Amygdala (tissue), 56 donors: ENCODE data around the gene VGF.
"Not testable (repeated sequence)": the region's sequence is repeated elsewhere in the genome, so short reads cannot be mapped to it uniquely, and the experiment has no call there.

ENCODE experiments used
- DNase-seq, 56 donors: peaks; one replicate each; lab custom pipeline; 2025; lab: John Stamatoyannopoulos, UW

The VGF gene

DNA sequence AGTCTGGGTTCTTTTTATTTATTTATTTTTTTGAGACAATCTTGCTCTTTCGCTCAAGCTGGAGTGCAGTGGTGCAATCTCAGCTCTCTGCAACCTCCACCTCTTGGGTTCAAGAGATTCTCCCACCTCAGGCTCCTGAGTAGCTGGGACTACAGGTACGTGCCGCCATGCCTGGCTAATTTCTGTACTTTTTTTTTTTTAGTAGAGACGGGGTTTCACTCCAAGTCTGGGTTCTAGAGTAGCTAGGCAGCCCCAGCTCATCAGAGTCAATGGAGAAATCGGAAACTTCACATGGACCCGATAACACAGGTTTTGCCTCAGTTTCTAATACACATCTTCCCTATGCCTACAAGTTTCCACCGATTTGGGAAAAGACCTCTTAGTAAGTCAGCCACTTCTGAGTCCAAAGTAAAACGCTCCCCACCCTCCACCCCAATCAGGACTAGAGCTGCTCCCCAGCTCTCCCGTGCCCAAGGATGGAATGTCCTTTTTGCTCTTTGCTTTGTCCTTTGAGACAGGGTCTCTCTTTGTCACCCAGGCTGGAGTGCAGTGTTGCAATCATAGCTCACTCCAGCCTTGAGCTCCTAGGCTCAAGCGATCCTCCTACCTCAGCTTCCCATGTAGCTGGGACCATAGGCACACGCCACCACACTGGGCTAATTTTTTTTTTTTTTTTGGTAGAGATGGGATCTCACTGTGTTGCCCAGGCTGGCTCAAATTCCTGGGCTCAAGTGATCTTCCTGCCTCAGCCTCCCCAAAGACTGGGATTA, 42.3 kb downstream of the VGF start:
- no peak for DNase-seq

DNA sequence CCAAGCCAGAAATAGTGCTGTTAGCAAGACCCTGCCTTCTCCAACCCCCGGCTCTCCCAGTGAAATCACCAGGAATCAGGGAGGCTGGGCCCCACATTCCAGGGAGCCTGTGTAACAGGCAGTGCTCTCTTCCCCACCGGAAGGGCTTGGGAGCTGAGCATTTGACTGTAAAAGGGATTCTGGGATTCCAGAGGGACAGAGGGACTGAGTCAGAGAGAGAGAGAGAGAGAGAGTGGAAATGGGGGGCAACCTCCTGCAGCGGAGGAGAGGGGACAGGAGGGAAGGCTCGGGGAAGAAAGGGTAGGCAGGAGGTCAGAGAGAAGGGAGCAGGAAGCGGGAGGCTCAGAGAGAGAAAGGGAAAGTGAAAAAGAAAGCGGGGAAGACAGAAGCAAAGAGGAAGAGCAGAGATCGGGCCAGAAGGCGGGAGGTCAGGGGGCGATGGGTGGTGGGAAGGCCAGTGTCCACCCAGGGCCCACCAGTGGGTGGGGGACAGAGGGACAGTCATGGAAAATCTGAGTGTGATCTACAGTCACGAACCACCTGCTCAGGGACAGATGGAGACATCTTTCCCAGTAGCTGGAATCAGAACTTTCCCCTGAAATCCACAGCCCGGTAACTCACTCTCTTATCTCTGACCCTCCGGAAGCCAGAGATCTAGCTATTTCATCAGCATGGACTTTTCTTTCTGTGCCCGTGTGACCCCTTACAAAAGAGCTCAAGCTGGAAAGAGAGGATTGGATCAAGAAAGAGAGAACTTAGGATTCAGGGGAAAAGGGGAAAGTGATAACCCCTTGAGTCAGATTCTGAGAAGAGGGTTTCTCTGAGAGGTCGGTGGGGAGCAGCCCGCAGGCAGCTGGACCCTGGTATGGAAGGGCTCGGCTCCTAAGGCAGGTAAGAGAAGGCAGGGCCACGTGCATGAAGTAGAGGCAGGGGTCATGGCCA, 43.1 kb downstream of the VGF start:
- DNase-seq, result peak in 19 of 56 donors; percentile 5 to 63 (median 14)

DNA sequence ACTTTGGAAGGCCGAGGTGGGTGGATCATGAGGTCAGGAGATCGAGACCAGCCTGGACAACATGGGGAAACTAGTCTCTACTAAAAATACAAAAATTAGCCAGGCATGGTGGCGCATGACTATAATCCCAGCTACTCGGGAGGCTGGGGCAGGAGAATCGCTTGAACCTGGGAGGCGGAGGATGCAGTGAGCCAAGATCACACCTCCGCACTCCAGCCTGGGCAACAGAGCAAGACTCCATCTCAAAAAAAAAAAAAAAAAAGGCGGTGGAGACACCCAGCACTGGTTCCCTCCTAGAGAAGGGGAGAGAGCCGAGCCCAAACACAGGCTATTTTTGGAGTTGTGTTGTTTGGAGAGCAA, 43.8 kb downstream of the VGF start:
- DNase-seq, result not testable (repeated sequence)

DNA sequence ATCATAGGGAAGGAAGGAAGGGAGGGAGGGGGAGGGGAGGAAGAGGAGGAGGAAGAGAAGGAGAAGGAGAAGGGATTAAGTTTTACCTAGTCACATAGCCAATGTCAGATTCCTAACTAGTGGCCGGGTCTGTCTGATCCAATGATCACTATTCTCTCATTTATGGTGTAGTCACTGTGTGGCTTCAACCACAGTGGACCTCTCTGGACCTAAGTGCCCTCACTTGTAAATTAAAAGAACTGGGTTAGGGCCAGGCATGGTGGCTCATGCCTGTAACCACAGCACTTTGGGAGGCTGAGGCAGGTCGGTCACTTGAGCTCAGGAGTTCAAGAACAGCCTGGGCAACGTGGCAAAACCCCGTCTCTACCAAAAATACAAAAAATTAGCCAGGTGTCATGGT, 45.1 kb downstream of the VGF start:
- DNase-seq, result no peak

DNA sequence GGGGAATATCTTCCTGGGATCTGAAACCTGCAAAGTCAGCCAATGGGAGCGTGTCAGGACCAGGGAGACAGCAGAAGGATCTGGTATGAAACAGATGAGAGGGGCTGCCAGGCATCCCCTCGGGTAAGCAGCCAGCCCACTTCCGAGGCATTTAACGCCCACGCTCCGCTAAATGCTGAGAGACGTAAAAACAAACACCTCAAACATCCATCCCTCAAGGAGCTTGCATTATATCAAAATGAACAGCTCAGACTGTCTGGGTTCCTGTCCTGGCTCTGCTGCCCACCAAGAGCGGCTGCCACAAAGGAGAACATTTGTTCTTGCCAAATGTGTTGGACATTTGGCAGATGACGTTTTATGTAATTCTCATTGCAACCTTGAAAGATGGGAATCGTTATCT, 45.5 kb downstream of the VGF start:
- peak in 1 of 56 donors; percentile 6 for DNase-seq

DNA sequence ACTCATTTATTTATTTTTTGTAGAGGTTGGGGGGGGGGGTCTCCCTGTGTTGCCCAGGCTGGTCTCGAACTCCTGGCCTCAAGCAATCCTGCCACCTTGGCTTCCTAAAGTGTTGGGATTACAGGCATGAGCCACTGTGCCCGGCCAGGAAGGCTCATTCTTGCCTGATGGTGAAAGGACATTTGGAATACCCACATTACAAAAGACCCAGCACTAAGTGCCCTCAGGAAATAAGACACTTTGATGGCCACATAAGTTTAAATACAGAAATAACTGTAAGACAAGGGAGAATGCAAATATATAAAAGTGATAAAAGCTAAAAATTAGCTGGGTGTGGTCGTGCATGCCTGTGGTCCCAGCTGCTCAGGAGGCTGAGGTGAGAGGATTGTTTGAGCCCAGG, 46.5 kb downstream of the VGF start:
- no peak for DNase-seq

DNA sequence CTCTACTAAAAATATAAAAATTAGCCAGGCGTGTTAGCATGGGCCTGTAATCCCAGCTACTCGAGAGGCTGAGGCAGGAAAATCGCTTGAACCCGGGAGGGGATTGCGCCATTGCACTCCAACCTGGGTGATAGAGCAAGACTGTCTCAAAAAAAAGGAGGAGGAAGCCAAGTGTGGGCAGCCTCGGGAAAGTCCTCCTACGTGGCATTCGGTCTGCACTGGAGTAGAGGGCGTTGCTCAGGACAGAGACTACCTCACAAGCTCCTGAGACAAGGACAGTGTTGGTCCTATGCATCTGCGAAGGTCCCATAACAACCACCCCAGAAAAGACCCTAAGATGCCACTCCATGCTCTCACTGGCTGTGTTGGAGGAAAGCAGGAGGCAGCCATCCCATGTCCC, 48.5 kb downstream of the VGF start:
- DNase-seq, result no peak

DNA sequence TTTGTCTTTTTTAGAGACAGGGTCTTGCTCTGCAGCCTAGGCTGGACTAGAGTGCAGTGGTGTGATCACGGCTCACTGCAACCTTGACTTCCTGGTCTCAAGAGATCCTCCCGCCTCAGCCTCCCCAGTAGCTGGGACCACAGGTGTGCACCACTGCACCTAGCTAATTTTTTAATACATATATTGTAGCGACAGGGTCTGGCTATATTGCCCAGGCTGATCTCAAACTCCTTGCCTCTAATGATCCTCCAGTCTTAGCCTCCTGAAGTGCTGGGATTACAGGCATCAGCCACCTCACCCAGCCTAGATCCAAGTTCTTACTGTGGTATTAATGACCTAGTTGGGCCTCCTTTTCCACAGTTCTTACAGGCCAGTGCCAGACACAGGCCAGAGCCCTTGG, 50.2 kb downstream of the VGF start:
- DNase-seq, result no peak

DNA sequence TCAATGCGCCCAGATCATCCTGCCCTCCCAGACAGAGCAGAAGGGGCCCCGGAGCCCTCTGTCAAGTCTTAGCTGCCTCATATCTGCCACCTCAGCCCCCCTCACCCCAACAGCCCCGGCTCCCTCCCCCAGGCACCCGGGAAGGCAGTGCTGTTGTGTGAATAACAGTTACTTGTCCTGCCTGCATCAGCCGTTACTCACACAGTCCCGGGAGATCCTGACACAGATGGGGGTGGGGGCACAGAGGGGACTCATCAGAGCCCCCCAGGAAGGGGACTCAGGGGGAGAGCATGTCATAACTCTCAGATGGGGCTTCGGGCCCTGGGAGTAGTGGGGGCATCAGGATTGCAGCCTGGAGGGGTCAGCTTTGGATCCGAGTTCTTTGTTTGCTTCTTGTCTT, 50.9 kb downstream of the VGF start:
- DNase-seq, result no peak

DNA sequence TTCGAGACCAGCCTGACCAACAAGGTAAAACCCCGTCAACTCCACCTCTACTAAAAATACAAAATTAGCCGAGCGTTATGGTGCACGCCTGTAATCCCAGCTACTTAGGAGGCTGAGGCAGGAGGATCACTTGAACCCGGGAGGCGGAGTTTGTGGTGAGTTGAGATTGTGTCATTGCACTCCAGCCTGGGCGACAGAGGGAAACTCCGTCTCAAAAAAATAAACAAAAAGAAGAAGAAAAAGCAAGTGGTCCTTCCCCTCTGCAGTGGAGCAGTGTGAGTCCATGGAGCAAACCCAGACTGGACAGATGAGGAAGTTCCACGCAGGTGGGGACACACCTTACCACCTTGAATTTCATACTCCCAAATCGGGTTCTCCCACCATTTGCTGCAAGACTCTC, 51.5 kb downstream of the VGF start:
- no peak for DNase-seq

DNA sequence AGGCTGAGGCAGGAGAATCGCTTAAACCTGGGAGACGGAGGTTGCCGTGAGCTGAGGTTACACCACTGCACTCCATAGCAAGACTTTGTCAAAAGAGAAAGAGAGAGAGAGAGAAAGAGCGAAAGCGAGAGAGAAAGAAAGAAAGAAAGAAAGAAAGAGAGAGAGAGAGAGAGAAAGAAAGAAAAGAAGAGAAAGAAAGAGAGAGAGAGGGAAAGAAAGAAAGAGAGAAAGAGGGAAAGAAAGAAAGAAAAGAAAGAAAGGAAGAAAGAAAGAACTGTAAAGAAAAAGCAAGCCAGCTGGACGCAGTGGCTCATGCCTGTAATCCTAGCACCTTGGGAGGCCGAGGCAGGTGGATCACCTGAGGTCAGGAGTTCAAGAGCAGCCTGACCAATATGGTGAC, 52.2 kb downstream of the VGF start:
- DNase-seq, result not testable (repeated sequence)
